CD4-positive, CD25-positive, alpha-beta regulatory T cell (primary cell): Measurements from ENCODE around the gene RAB15. TPM values are rescaled to one million over a fixed set of nuclear protein-coding genes. Genes with fewer than 3 reads are reported as not detected.

ENCODE experiments used
- ATAC-seq, 2 donors: fragments of 150-1000 bp; cut with Tn5 transposase; one replicate each; pipeline ENCODE4 v1.10.0; 2021; ENCODE audit warnings: low read depth in 2 of 2, moderate number of reproducible peaks in 2 of 2, moderate library complexity in 1 of 2
- DNase-seq, 3 donors: peaks; one replicate each; pipeline versions ENCODE4 v3.0.0 to v3.0.0-alpha.2; 2012 to 2022; ENCODE audit warnings: mixed read lengths in 1 of 3
- H3K27ac ChIP-seq: one replicate; pipeline ENCODE4 v1.7.0; 2013; ENCODE audit warnings: mild to moderate bottlenecking, low read length; ENCODE audit not compliant: insufficient read depth, poor library complexity, severe bottlenecking
- H3K27me3 ChIP-seq: one replicate; pipeline ENCODE4 v1.7.0; 2013; ENCODE audit warnings: low read length; ENCODE audit not compliant: control insufficient read depth, insufficient read depth
- H3K36me3 ChIP-seq: one replicate; pipeline ENCODE4 v1.7.0; 2013; ENCODE audit warnings: mild to moderate bottlenecking, low read length, moderate library complexity; ENCODE audit not compliant: control insufficient read depth, insufficient read depth
- H3K4me1 ChIP-seq: 2 replicates; pipeline ENCODE4 v1.7.0; 2013; ENCODE audit warnings: mild to moderate bottlenecking, low read length; ENCODE audit not compliant: insufficient read depth, control insufficient read depth, poor library complexity, severe bottlenecking
- H3K4me3 ChIP-seq: one replicate; pipeline ENCODE4 v1.7.0; 2013; ENCODE audit warnings: low read depth, mild to moderate bottlenecking, low read length, moderate library complexity
- H3K9me3 ChIP-seq, 2 experiments: 1 replicate in 1 of 2; 2 replicates in 1 of 2; pipeline ENCODE4 v1.7.0; 2013; ENCODE audit warnings: low read length in 2 of 2, mild to moderate bottlenecking in 1 of 2, moderate library complexity in 1 of 2; ENCODE audit not compliant: control insufficient read depth in 2 of 2
- H3K27ac Mint-ChIP-seq, 3 donors: one replicate each; pipeline ENCODE4 v1.8.0; 2020 to 2022; ENCODE audit warnings: mild to moderate bottlenecking in 3 of 3, mixed read lengths in 3 of 3, moderate library complexity in 2 of 3
- H3K27me3 Mint-ChIP-seq: one replicate; pipeline ENCODE4 v1.8.0; 2022; ENCODE audit warnings: mild to moderate bottlenecking, mixed read lengths
- H3K36me3 Mint-ChIP-seq: one replicate; pipeline ENCODE4 v1.8.0; 2020; ENCODE audit warnings: mixed read lengths
- H3K4me1 Mint-ChIP-seq, 4 donors: one replicate each; pipeline ENCODE4 v1.8.0; 2020 to 2022; ENCODE audit warnings: mixed read lengths in 4 of 4, mild to moderate bottlenecking in 1 of 4
- H3K4me3 Mint-ChIP-seq, 4 donors: one replicate each; pipeline ENCODE4 v1.8.0; 2020 to 2022; ENCODE audit warnings: mild to moderate bottlenecking in 4 of 4, mixed read lengths in 4 of 4, moderate library complexity in 3 of 4
- H3K9me3 Mint-ChIP-seq, 7 donors: one replicate each; pipeline ENCODE4 v1.8.0; 2020 to 2022; ENCODE audit warnings: mixed read lengths in 7 of 7, mild to moderate bottlenecking in 3 of 7, moderate library complexity in 2 of 7
- polyA plus RNA-seq, 4 donors: library from polyadenylated mRNA; unstranded; fragments of 300-500 nt; fragmentation: Illumina TruSeq; gene quantifications; one replicate each; pipeline ENCODE4 v1.2.3, GENCODE V29; 2021
- total RNA-seq: library from RNA; stranded (reverse); gene quantifications from one replicate; pipeline ENCODE4 v1.2.3, GENCODE V29; 2022

The RAB15 gene
- total RNA-seq (6.5 TPM), polyA plus RNA-seq (1 to 10 TPM; 3.0 to 4.7 (median 3.2) TPM)

DNA sequence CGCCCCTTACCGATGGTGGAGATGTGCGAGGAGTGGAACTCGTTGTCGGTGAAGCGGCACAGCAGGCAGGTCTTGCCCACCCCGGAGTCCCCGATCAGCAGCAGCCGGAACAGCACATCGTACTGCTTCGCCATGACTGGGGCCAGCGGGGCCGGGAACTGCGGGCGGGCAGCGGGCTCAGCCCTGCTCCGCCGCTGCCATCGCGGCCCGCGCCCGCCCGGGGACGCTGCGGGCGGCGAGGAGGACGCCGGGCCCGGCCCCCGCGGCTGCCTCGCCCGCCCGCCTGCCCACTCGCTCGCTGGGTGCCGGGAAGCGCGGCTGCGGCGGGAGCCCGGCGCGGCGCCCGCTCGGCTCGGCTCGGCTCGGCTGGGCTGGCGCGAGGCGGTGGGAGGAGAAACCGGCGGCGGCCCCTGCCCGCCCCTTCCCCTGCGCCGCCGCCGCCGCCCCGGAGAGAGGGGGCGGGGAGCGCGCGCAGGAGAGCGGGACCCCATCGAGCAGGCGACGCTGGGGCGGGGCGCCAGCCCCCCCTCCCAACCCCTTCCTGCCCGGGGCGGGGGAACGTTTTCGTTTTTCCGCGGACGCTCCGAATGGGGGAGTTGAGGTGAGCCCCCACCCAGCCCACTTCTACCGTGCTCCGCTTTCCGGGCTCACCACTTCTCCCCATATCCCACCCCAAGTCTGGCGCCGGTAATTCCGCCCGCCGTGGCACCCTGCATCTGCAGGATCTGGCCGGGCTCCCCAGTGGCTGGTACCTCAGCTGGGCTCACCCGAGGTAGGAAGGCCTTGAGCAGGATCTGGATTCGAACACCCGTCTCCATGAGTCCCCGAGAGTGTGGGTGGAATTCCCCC, at the start of gene RAB15:
Gene RAB15 (minus strand): TSS at position 394 of the 849 bp plus-strand sequence. CDS start 260 bp downstream, at position 134.
- Histone ChIP-seq H3K9me3 (no peaks in the 10 kb centered on the region), H3K36me3 (no peaks in the 10 kb centered on the region), H3K4me3 (peak within 1 kb of the TSS; percentile 48), H3K27ac (no peak within 1 kb of the TSS), H3K27me3 (no peaks in the 10 kb centered on the region), H3K4me1 (peaks cover 18% of the 10 kb centered on the region)
- Mint-ChIP-seq H3K4me1 (peaks cover 5 to 48% (median 11%) of the 10 kb centered on the region in 4 donors), H3K27ac (peak within 1 kb of the TSS; percentile 75 to 94 (median 92)), H3K27me3 (peaks cover 7% of the 10 kb centered on the region), H3K36me3 (peaks cover 7% of the 10 kb centered on the region), H3K9me3 (no peaks in the 10 kb centered on the region), H3K4me3 (peak within 1 kb of the TSS; percentile 86 to 91 (median 90))
- ATAC-seq, result peak; percentile 64 to 65
- DNase-seq, result peak; percentile 23 to 38 (median 35)

DNA sequence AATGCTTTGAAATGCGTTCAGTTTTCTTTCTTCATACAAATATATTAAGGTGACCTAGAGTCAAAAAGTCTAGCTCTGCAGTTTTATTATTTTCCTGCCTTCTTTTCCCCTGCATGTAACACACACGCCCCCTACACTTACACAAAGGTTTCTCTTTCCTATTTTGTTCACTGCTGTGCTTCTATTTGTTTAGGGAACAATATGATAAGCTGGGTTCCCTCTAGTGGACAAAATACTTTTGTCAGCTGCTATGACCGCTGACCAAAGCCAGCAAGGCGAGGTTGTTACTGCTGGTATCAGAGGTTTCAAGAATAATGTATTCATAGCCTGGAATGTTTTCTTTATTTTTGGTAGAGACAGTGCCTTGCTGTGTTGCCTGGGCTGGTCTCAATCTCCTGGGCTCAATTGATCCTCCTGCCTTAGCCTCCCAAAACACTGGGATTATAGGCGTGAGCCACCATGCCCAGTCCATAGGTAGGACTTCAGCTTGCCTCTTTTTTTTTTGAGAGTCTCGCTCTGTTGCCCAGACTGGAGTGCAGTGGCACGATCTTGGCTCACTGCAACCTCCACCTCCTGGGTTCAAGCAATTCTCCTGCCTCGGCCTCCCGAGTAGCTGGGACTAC, 47.9 kb upstream of the RAB15 start:
- H3K4me3 ChIP-seq, result no peak overlapping the region
- ATAC-seq, result no peak
- no peaks in the 10 kb centered on the region for H3K27me3 Mint-ChIP-seq
- H3K4me3 Mint-ChIP-seq, result no peak overlapping the region
- no peak overlapping the region for H3K27ac Mint-ChIP-seq
- peaks cover 21% of the 10 kb centered on the region for H3K36me3 Mint-ChIP-seq
- H3K9me3 Mint-ChIP-seq, result no peaks in the 10 kb centered on the region
- H3K4me1 ChIP-seq, result no peaks in the 10 kb centered on the region
- peaks cover 0 to 7% (median 1%) of the 10 kb centered on the region in 4 donors for H3K4me1 Mint-ChIP-seq
- no peaks in the 10 kb centered on the region for H3K9me3 ChIP-seq
- peak in 1 of 3 donors; percentile 39 for DNase-seq
- no peaks in the 10 kb centered on the region for H3K27me3 ChIP-seq
- no peak overlapping the region for H3K27ac ChIP-seq
- peaks cover 18% of the 10 kb centered on the region for H3K36me3 ChIP-seq

DNA sequence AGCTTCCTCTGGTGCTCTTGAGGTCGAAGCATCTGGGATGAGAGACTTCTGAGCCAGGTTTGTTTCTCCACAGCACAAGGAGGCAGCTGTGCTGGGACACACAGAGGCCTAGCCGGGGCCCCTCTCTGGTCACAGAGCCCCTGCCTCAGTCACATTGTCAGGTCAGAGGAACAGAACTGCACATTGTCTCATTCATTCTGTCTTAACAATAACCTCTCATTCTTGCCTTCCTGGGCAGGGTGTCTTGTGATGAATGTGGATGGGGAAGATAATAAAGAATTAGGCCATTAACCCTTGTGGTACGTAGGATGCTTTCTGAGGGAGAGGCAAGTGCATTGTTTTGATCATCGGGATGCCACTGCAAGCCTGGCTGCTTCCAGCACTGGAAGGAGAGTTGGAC, 44.3 kb upstream of the RAB15 start:
- Histone ChIP-seq H3K27me3 (no peaks in the 10 kb centered on the region), H3K4me3 (no peak overlapping the region), H3K4me1 (no peaks in the 10 kb centered on the region), H3K27ac (no peak overlapping the region), H3K9me3 (no peaks in the 10 kb centered on the region), H3K36me3 (peaks cover 28% of the 10 kb centered on the region)
- DNase-seq (no peak), ATAC-seq (no peak)
- peaks cover 33% of the 10 kb centered on the region for H3K36me3 Mint-ChIP-seq
- H3K27me3 Mint-ChIP-seq, result no peaks in the 10 kb centered on the region
- H3K4me1 Mint-ChIP-seq, result peaks cover 0 to 7% (median 1%) of the 10 kb centered on the region in 4 donors
- peak overlapping the region in 1 of 3 donors; percentile 57 for H3K27ac Mint-ChIP-seq
- no peak overlapping the region for H3K4me3 Mint-ChIP-seq
- H3K9me3 Mint-ChIP-seq, result peaks cover 0 to 2% (median 0%) of the 10 kb centered on the region in 7 donors

GRCh38 chr14:65015391-65015790, 43.3 kb upstream of the RAB15 start:
- Histone ChIP-seq H3K27me3 (no peaks in the 10 kb centered on the region), H3K4me3 (no peak overlapping the region), H3K36me3 (peaks cover 32% of the 10 kb centered on the region), H3K27ac (no peak overlapping the region), H3K4me1 (no peaks in the 10 kb centered on the region), H3K9me3 (no peaks in the 10 kb centered on the region)
- ATAC-seq (no peak), DNase-seq (no peak)
- Mint-ChIP-seq H3K27ac (no peak overlapping the region), H3K4me1 (peaks cover 0 to 7% (median 1%) of the 10 kb centered on the region in 4 donors), H3K9me3 (peaks cover 0 to 2% (median 0%) of the 10 kb centered on the region in 7 donors), H3K4me3 (no peak overlapping the region), H3K36me3 (peaks cover 36% of the 10 kb centered on the region), H3K27me3 (no peaks in the 10 kb centered on the region)

DNA sequence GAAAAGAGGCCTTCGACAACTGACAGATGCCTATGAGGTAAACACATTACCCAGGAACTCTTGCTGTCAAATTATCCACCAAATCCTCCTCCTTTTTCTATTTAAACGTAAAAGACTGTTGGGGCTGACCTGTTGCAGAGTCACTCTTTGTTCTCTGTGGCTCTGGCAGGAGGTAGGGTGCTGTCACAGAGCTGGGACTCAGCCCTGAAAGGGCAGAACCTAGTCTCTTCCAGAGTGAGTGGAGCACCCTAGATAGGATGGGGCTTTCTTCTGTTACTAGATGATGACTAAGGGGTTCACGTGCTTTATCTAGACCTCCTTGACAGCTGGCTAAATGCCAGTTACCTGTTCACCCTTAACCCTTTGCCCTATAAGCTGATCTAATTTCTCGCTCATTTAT, 40.2 kb upstream of the RAB15 start:
- H3K27ac Mint-ChIP-seq, result no peak overlapping the region
- H3K4me1 Mint-ChIP-seq, result peaks cover 0 to 2% (median 0%) of the 10 kb centered on the region in 4 donors
- Histone ChIP-seq H3K27me3 (no peaks in the 10 kb centered on the region), H3K36me3 (peaks cover 44% of the 10 kb centered on the region), H3K4me1 (no peaks in the 10 kb centered on the region), H3K4me3 (no peak overlapping the region), H3K9me3 (no peaks in the 10 kb centered on the region), H3K27ac (no peak overlapping the region)
- no peak for ATAC-seq
- no peak overlapping the region for H3K4me3 Mint-ChIP-seq
- no peaks in the 10 kb centered on the region for H3K27me3 Mint-ChIP-seq
- DNase-seq, result no peak
- H3K9me3 Mint-ChIP-seq, result peaks cover 0 to 2% (median 0%) of the 10 kb centered on the region in 7 donors
- H3K36me3 Mint-ChIP-seq, result peaks cover 54% of the 10 kb centered on the region

DNA sequence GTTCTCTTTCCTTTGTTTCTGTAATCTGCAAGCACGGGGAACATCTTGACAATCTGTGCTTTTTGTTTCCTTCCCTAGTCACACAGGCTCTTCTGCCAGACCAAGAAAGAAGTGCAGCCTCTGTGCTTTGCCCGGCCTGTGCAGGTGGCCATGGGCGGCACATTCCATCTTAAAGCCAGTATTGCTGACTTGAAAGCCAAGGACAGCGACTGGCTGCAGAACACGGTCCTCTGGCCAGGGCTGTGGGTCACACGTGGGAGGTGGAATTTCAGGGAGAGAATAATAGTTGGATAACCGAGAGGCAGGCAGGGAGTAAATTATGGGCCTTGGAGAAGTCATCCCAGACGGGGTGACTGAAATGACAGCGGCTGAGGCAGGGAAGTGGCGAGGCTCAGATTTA, 39.4 kb upstream of the RAB15 start:
- Histone ChIP-seq H3K4me1 (no peaks in the 10 kb centered on the region), H3K9me3 (no peaks in the 10 kb centered on the region), H3K27me3 (no peaks in the 10 kb centered on the region), H3K36me3 (peaks cover 38% of the 10 kb centered on the region), H3K27ac (no peak overlapping the region), H3K4me3 (no peak overlapping the region)
- Mint-ChIP-seq H3K9me3 (peaks cover 0 to 2% (median 0%) of the 10 kb centered on the region in 7 donors), H3K27me3 (no peaks in the 10 kb centered on the region), H3K27ac (peak overlapping the region in 1 of 3 donors; percentile 55), H3K36me3 (peaks cover 49% of the 10 kb centered on the region), H3K4me1 (peaks cover 0 to 2% (median 0%) of the 10 kb centered on the region in 4 donors), H3K4me3 (no peak overlapping the region)
- no peak for ATAC-seq
- no peak for DNase-seq

- H3K36me3 ChIP-seq, result peaks cover 32% of the 10 kb centered on the region
- H3K27ac ChIP-seq, result no peak overlapping the region
- peaks cover 0 to 2% (median 0%) of the 10 kb centered on the region in 7 donors for H3K9me3 Mint-ChIP-seq
- no peak for DNase-seq
- H3K4me1 ChIP-seq, result no peaks in the 10 kb centered on the region
- H3K9me3 ChIP-seq, result no peaks in the 10 kb centered on the region
- peaks cover 4% of the 10 kb centered on the region for H3K27me3 Mint-ChIP-seq
- no peak for ATAC-seq
- H3K4me3 Mint-ChIP-seq, result no peak overlapping the region
- no peak overlapping the region for H3K4me3 ChIP-seq
- peaks cover 0 to 4% (median under 1%) of the 10 kb centered on the region in 4 donors for H3K4me1 Mint-ChIP-seq
- H3K36me3 Mint-ChIP-seq, result peaks cover 47% of the 10 kb centered on the region
- H3K27ac Mint-ChIP-seq, result peak overlapping the region in 2 of 3 donors; percentile 59 to 76
- no peaks in the 10 kb centered on the region for H3K27me3 ChIP-seq
These were observed 38.2 kb upstream of the RAB15 start for GRCh38 chr14:65010211-65010931.
